GM12873 (cell line): Measurements from ENCODE around the gene TMEM91.

Source experiments
- TF ChIP-seq, protein P1 (sequence below): IDR thresholded peaks from 2 replicates; pipeline ENCODE4 v1.5.1; 2012; ENCODE audit warnings: low read depth, mild to moderate bottlenecking, moderate library complexity, low read length, control low read depth; ENCODE audit not compliant: insufficient read depth; ENCODE audit errors: missing control alignments

Gene TMEM91

GRCh38 chr19:41431426-41432386 is 55.4 kb downstream of the TMEM91 start:
- TF ChIP-seq, protein P1, sequence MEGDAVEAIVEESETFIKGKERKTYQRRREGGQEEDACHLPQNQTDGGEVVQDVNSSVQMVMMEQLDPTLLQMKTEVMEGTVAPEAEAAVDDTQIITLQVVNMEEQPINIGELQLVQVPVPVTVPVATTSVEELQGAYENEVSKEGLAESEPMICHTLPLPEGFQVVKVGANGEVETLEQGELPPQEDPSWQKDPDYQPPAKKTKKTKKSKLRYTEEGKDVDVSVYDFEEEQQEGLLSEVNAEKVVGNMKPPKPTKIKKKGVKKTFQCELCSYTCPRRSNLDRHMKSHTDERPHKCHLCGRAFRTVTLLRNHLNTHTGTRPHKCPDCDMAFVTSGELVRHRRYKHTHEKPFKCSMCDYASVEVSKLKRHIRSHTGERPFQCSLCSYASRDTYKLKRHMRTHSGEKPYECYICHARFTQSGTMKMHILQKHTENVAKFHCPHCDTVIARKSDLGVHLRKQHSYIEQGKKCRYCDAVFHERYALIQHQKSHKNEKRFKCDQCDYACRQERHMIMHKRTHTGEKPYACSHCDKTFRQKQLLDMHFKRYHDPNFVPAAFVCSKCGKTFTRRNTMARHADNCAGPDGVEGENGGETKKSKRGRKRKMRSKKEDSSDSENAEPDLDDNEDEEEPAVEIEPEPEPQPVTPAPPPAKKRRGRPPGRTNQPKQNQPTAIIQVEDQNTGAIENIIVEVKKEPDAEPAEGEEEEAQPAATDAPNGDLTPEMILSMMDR = peak; percentile 26

DNA sequence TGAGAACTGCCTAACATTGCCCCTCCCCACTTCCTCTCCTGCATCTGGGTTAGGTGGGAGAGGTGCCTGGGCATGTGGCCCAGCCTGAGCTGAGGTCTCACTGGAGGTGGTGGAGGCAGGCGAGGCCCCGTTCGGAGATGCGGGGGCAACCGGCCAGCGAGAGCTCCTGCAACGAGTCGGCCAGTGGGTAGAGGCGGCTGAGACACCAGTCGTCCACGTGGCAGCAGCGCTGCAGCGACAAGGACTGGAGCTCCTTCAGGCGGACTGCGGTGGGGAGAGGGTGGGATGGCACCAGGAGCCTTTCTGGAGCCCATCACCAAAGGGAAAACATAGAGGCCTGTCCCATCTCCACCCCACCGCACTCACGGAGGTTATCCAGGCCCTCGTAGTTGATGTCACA is 56.8 kb downstream of the TMEM91 start:
- TF ChIP-seq, protein P1 = no peak
